GM10248 (cell line): Measurements from ENCODE around the gene PIEZO2.

Experiments used
- CTCF ChIA-PET: fragments of 300-600 bp; sonication (Branson Sonifier 250); formaldehyde crosslinking; extraction: SDS; loops from one replicate; lab custom pipeline; 2021; ENCODE audit warnings: antibody characterized with exemption; lab: Yijun Ruan, JAX
- POLR2A ChIA-PET: fragments of 350-650 bp; sonication (Branson Sonifier 250); formaldehyde crosslinking; extraction: SDS; loops from one replicate; lab custom pipeline; 2020; ENCODE audit warnings: antibody characterized with exemption; lab: Yijun Ruan, JAX
- DNase-seq: peaks from one replicate; pipeline ENCODE4 v3.0.0; 2012; ENCODE audit errors: extremely low spot score
- CTCF ChIP-seq: IDR thresholded peaks from 2 replicates; pipeline ENCODE4 v1.5.1; 2012; ENCODE audit warnings: mild to moderate bottlenecking, low read depth; ENCODE audit errors: extremely low read depth, missing control alignments, control extremely low read depth

Gene PIEZO2

GRCh38 chr18:11064727-11065460 lies 84.5 kb downstream of the PIEZO2 start:
- no peak for TF ChIP-seq CTCF
- DNase-seq: no peak
- POLR2A ChIA-PET: no interaction called here
- CTCF ChIA-PET: no interaction called here

GRCh38 chr18:11064106-11064505 lies 85.3 kb downstream of the PIEZO2 start:
- DNase-seq: no peak
- POLR2A ChIA-PET: no interaction called here
- CTCF ChIA-PET: no interaction called here
- TF ChIP-seq CTCF: no peak

- no peak for DNase-seq
- ChIA-PET POLR2A (no interaction called here), CTCF (interaction anchor here (0.8 to 4.0 kb wide), 6 partner anchors 14 to 205 kb away, joined by 3 to 30 read pairs (median 3); no protein-coding TSS in a partner anchor)
- TF ChIP-seq CTCF: no peak
These were observed 93.6 kb downstream of the PIEZO2 start for GRCh38 chr18:11055721-11056120.

- DNase-seq: no peak
- ChIA-PET CTCF (interaction anchor here (1.5 to 2.3 kb wide), 2 partner anchors 17 to 18 kb away, joined by 3 to 8 read pairs; no protein-coding TSS in a partner anchor), POLR2A (no interaction called here)
- no peak for TF ChIP-seq CTCF
These were observed 94.9 kb downstream of the PIEZO2 start for GRCh38 chr18:11054497-11054896.

GRCh38 chr18:11053293-11053692 lies 96.1 kb downstream of the PIEZO2 start:
- ChIA-PET CTCF (interaction anchor here (1.3 to 2.9 kb wide), 3 partner anchors 12 to 202 kb away, joined by 3 to 25 read pairs (median 3); no protein-coding TSS in a partner anchor), POLR2A (no interaction called here)
- no peak for TF ChIP-seq CTCF
- no peak for DNase-seq

GRCh38 chr18:11052800-11053199 lies 96.6 kb downstream of the PIEZO2 start:
- DNase-seq: no peak
- ChIA-PET POLR2A (no interaction called here), CTCF (interaction anchor here (1.3 to 2.9 kb wide), 3 partner anchors 12 to 201 kb away, joined by 3 to 25 read pairs (median 3); no protein-coding TSS in a partner anchor)
- TF ChIP-seq CTCF: no peak
